Right lobe of liver (tissue), 6 donors: ENCODE results near the gene ULK4. TPM values are rescaled to one million over a fixed set of nuclear protein-coding genes. Genes with fewer than 3 reads are reported as not detected.

ENCODE experiments used
- ATAC-seq, 4 donors: fragments of 200-7000 bp; cut with Tn5 transposase; one replicate each; pipeline ENCODE4 v1.9.1; 2020; ENCODE audit warnings: mild to moderate bottlenecking in 4 of 4, moderate library complexity in 4 of 4
- DNase-seq, 3 donors: peaks; one replicate each; pipeline ENCODE4 v3.0.0-alpha.2; 2020
- H3K27ac ChIP-seq, 3 donors: fragments of 200-600 bp; one replicate each; pipeline ENCODE4 v1.8.0; 2022
- H3K27me3 ChIP-seq, 2 donors: fragments of 200-600 bp; one replicate each; pipeline ENCODE4 v1.8.0; 2022
- H3K36me3 ChIP-seq, 4 donors: fragments of 200-600 bp; sonication (generic) in 1 of 4; one replicate each; pipeline versions ENCODE4 v1.5.1 to v1.8.0; 2017 to 2022; ENCODE audit warnings: control low read depth in 1 of 4
- H3K4me1 ChIP-seq, 4 donors: fragments of 200-600 bp; sonication (generic) in 1 of 4; one replicate each; pipeline versions ENCODE4 v1.5.1 to v1.8.0; 2017 to 2022; ENCODE audit warnings: control low read depth in 1 of 4
- H3K4me3 ChIP-seq, 3 donors: fragments of 200-600 bp; one replicate each; pipeline ENCODE4 v1.8.0; 2022
- H3K9me3 ChIP-seq, 4 donors: fragments of 200-600 bp; sonication (generic) in 1 of 4; one replicate each; pipeline versions ENCODE4 v1.5.1 to v1.8.0; 2017 to 2022; ENCODE audit warnings: control low read depth in 1 of 4
- POLR2A ChIP-seq: fragments of 450-650 bp; IDR thresholded peaks from one replicate; pipeline ENCODE4 v1.6.1; 2017; ENCODE audit warnings: antibody characterized with exemption, mild to moderate bottlenecking
- WGBS: methylation state at CpG from one replicate; pipeline ENCODE4 v1.1.6; 2018; ENCODE audit warnings: low coverage, low lambda C conversion rate; ENCODE audit not compliant: insufficient coverage; ENCODE audit errors: missing lambda C conversion rate; 5-methylcytosine and 5-hydroxymethylcytosine counted together
- intact Hi-C, 2 donors: fragments of 100-400 bp; cut with DNase I; formaldehyde crosslinking; loops; one replicate each; pipeline versions ENCODE4 v1.11.2 to v1.14.1; 2022
- total RNA-seq, 6 experiments: library from RNA; depleted of rRNA in 2 of 6; stranded (reverse); fragments of >200 nt in 2 of 6; fragmentation: NEBNext Ultra II Directional in 3 of 6; extraction: Animal tissue kit (Norgen Biotek cat#: 25700) in 3 of 6; gene quantifications; one replicate each; pipeline versions ENCODE4 v1.1.0 to v1.2.4, GENCODE V29; 2016 to 2023
- TF ChIP-seq, protein P1 (sequence below), 4 donors: fragments of 200-600 bp in 3 of 4; fragments of 450-650 bp in 1 of 4; IDR thresholded peaks; one replicate each; pipeline versions ENCODE4 v1.5.1 to v1.8.0; 2016 to 2022; ENCODE audit warnings: antibody characterized with exemption in 4 of 4, mild to moderate bottlenecking in 2 of 4
- donor health status: DM: no; HTN: yes; CAD: no.
- donor health status: DM: no; HTN: no; CAD: no.
- donor health status: DM: no; HTN: no; CAD: no.
- donor health status: DM: no; HTN: yes; CAD: no.
- donor health status: DM: no; HTN: yes; CAD: no.

ULK4 gene
- total RNA-seq, 6 experiments from 2014 or later, result 2.8 to 5.6 (median 4.9) TPM

DNA sequence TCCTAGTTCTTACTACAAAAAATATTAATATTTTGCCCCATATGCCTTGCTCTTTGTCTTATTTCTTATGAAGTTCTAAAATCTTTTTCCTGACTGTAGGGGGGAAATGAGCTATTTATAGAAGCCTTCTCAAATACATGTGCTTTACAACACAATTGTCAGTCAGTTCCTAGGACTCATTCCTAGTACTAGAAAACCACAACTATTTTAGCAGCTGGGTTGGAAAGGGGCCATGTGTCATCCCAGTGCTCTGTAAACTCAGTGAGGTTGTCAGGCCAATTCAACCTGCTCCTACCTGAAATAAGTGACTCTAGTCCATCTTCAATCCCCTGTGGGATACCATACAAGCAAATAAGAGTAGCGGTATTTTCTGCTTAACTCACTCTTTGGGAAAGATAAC, 153.8 kb downstream of the ULK4 start:
- intact Hi-C loops, result no loop called here
- TF ChIP-seq, protein P1, sequence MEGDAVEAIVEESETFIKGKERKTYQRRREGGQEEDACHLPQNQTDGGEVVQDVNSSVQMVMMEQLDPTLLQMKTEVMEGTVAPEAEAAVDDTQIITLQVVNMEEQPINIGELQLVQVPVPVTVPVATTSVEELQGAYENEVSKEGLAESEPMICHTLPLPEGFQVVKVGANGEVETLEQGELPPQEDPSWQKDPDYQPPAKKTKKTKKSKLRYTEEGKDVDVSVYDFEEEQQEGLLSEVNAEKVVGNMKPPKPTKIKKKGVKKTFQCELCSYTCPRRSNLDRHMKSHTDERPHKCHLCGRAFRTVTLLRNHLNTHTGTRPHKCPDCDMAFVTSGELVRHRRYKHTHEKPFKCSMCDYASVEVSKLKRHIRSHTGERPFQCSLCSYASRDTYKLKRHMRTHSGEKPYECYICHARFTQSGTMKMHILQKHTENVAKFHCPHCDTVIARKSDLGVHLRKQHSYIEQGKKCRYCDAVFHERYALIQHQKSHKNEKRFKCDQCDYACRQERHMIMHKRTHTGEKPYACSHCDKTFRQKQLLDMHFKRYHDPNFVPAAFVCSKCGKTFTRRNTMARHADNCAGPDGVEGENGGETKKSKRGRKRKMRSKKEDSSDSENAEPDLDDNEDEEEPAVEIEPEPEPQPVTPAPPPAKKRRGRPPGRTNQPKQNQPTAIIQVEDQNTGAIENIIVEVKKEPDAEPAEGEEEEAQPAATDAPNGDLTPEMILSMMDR (IDR thresholded peaks at IDR 0.05), result no peak
- no peak for TF ChIP-seq POLR2A
- DNase-seq, result no peak
- Histone ChIP-seq H3K9me3 (no peaks in the 10 kb centered on the region), H3K4me3 (no peak overlapping the region), H3K27me3 (no peaks in the 10 kb centered on the region), H3K27ac (no peak overlapping the region), H3K4me1 (peaks cover 0 to 5% (median 0%) of the 10 kb centered on the region in 4 donors), H3K36me3 (no peaks in the 10 kb centered on the region)
- ATAC-seq, result peak in 1 of 4 donors; percentile 23
- 80% methylated on average over 1 of the region's 1 CpG for WGBS

GRCh38 chr3:41794748-41795589, 166.9 kb downstream of the ULK4 start:
- H3K4me3 ChIP-seq, result no peak overlapping the region
- 88% methylated on average over 5 of the region's 5 CpGs for WGBS
- ATAC-seq, result no peak
- no peaks in the 10 kb centered on the region for H3K9me3 ChIP-seq
- DNase-seq, result no peak
- no peak for TF ChIP-seq POLR2A
- TF ChIP-seq, protein P1 (IDR thresholded peaks at IDR 0.05), result no peak
- H3K27ac ChIP-seq, result no peak overlapping the region
- no peaks in the 10 kb centered on the region for H3K36me3 ChIP-seq
- H3K4me1 ChIP-seq, result no peaks in the 10 kb centered on the region
- intact Hi-C loops, result no loop called here
- H3K27me3 ChIP-seq, result no peaks in the 10 kb centered on the region

DNA sequence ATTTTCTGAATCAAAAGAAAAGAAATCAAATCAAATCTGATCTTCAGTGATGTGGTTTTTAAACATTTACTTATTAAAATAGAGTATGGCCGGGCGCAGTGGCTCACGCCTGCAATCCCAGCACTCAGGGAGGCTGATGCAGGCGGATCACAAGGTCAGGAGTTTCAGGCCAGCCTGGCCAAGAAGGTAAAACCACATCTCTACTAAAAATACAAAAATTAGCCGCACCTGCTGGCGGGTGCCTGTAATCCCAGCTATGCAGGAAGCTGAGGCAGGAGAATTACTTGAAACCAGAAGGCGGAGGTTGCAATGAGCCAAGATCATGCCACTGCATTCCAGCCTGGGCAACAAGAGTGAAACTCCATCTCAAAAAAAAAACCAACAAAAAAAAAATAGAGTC, 169.1 kb downstream of the ULK4 start:
- Histone ChIP-seq H3K4me3 (no peak overlapping the region), H3K4me1 (no peaks in the 10 kb centered on the region), H3K27ac (no peak overlapping the region), H3K36me3 (no peaks in the 10 kb centered on the region), H3K27me3 (no peaks in the 10 kb centered on the region), H3K9me3 (no peaks in the 10 kb centered on the region)
- TF ChIP-seq, protein P1 (IDR thresholded peaks at IDR 0.05), result no peak
- no peak for TF ChIP-seq POLR2A
- DNase-seq, result no peak
- 99% methylated on average over 7 of the region's 7 CpGs for WGBS
- no peak for ATAC-seq
- intact Hi-C loops, result no loop called here

DNA sequence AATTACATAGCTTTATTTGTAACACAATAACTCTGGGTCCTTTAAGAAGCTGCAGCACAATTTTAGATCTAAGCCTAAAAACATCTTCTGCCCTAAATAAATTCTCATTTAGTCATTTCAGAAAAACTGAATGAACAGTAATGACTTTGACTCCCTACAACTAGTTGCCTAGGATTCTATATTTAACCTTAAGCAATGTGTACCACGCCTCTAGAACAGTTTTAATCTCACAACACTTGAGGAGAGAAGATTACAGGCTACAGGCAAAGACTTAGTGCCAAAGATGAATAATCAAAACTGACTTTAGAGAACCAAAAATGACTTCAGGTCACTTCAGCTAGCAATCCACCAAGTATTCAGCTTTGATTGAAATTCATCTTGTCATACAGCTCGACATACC, 192.8 kb downstream of the ULK4 start:
- DNase-seq (no peak), ATAC-seq (no peak)
- intact Hi-C loops, result no loop called here
- 77% methylated on average over 2 of the region's 2 CpGs for WGBS
- Histone ChIP-seq H3K4me1 (no peaks in the 10 kb centered on the region), H3K9me3 (no peaks in the 10 kb centered on the region), H3K4me3 (no peak overlapping the region), H3K36me3 (no peaks in the 10 kb centered on the region), H3K27ac (no peak overlapping the region), H3K27me3 (no peaks in the 10 kb centered on the region)
- TF ChIP-seq, protein P1 (IDR thresholded peaks at IDR 0.05), result no peak
- TF ChIP-seq POLR2A, result no peak
